CD4-positive, alpha-beta T cell treated with Interleukin-6 at 100 ng/mL for 8 hours (primary cell): Measurements from ENCODE around the gene ASTE1.

Source experiments
- DNase-seq: peaks from one replicate; pipeline ENCODE4 v3.0.0-alpha.2; 2020; ENCODE audit warnings: mixed read lengths, low spot score

The ASTE1 gene

GRCh38 chr3:131026321-131027151 is at the start of gene ASTE1, which contains the start of gene NEK11:
TSS of gene ASTE1 (minus strand) at chr3:131026825. CDS start at chr3:131025306, 1,519 bp downstream.
TSS of gene NEK11 (plus strand) at chr3:131026877. CDS start at chr3:131029709, 2,832 bp downstream.
- DNase-seq, result peak; percentile 87

- DNase-seq, result no peak
These were observed 49.2 kb upstream of the ASTE1 start for GRCh38 chr3:131075632-131076328.

GRCh38 chr3:131072845-131073244 is 46.2 kb upstream of the ASTE1 start:
- no peak for DNase-seq

- DNase-seq, result no peak
These were observed 45.5 kb upstream of the ASTE1 start for GRCh38 chr3:131072099-131072559.

GRCh38 chr3:131067983-131068382 is 41.4 kb upstream of the ASTE1 start:
- no peak for DNase-seq

- no peak for DNase-seq
These were observed 26.6 kb upstream of the ASTE1 start for GRCh38 chr3:131053043-131053859.

- DNase-seq, result no peak
These were observed 23.4 kb upstream of the ASTE1 start for GRCh38 chr3:131050001-131050400.

- DNase-seq, result no peak
These were observed 21.4 kb upstream of the ASTE1 start for GRCh38 chr3:131048030-131048429.

- DNase-seq, result no peak
These were observed 21.0 kb upstream of the ASTE1 start for GRCh38 chr3:131047582-131047981.

GRCh38 chr3:131042271-131042985 is 15.8 kb upstream of the ASTE1 start:
- DNase-seq, result peak; percentile 66

GRCh38 chr3:131038326-131038725 is 11.7 kb upstream of the ASTE1 start:
- no peak for DNase-seq

- DNase-seq, result no peak
These were observed 10.4 kb upstream of the ASTE1 start for GRCh38 chr3:131036986-131037385.

GRCh38 chr3:131036200-131036816 is 9.7 kb upstream of the ASTE1 start:
- DNase-seq, result no peak

- DNase-seq, result peak; percentile 59
These were observed 7.0 kb upstream of the ASTE1 start for GRCh38 chr3:131033480-131034080.

GRCh38 chr3:131031660-131032059 is 5.0 kb upstream of the ASTE1 start:
- no peak for DNase-seq

GRCh38 chr3:131028844-131029243 is 2.2 kb upstream of the ASTE1 start:
- DNase-seq, result no peak

- no peak for DNase-seq
These were observed 1.1 kb downstream of the ASTE1 start for GRCh38 chr3:131025539-131025938.

GRCh38 chr3:131020122-131020693 is 6.4 kb downstream of the ASTE1 start:
- no peak for DNase-seq

- no peak for DNase-seq
These were observed 7.7 kb downstream of the ASTE1 start for GRCh38 chr3:131018970-131019369.

- no peak for DNase-seq
These were observed 16.9 kb downstream of the ASTE1 start for GRCh38 chr3:131009698-131010097.
